Erythroblast (primary cell): ENCODE data around the gene OSM.

ENCODE experiments used
- GATA1 ChIP-seq: IDR thresholded peaks from 2 replicates; pipeline ENCODE4 v1.6.1; 2011; ENCODE audit warnings: low read depth, mild to moderate bottlenecking, control low read depth, low read length, moderate library complexity
- POLR2A ChIP-seq: IDR thresholded peaks from 2 replicates; pipeline ENCODE4 v1.6.1; 2011; ENCODE audit warnings: mild to moderate bottlenecking, low read length

- TF ChIP-seq POLR2A (no peak), GATA1 (no peak)
These were observed 33.9 kb downstream of the OSM start for GRCh38 chr22:30232716-30233218.
